GM23248 (cell line): ENCODE measurements around the gene ARL10. TPM values are rescaled to one million over a fixed set of nuclear protein-coding genes. Genes with fewer than 3 reads are reported as not detected.

Experiments
- DNase-seq: peaks from one replicate; pipeline ENCODE4 v3.0.0-alpha.2; 2015
- H2AFZ ChIP-seq: fragments of 200-600 bp; sonication (generic); 2 replicates; pipeline ENCODE4 v1.6.1; 2016; ENCODE audit warnings: antibody characterized with exemption
- H3F3A ChIP-seq: fragments of 200-600 bp; sonication (generic); 2 replicates; pipeline ENCODE4 v1.6.1; 2016; ENCODE audit warnings: mild to moderate bottlenecking, antibody characterized with exemption, mixed run types; ENCODE audit not compliant: insufficient read depth
- H3K27ac ChIP-seq: fragments of 200-600 bp; sonication (generic); 2 replicates; pipeline ENCODE4 v1.5.1; 2016; ENCODE audit warnings: mild to moderate bottlenecking
- H3K27me3 ChIP-seq: fragments of 200-600 bp; sonication (generic); replicated peaks from 2 replicates; pipeline ENCODE4 v1.6.1; 2016; ENCODE audit warnings: mild to moderate bottlenecking; ENCODE audit not compliant: insufficient read depth
- H3K36me3 ChIP-seq: fragments of 200-600 bp; sonication (generic); 2 replicates; pipeline ENCODE4 v1.6.1; 2016; ENCODE audit warnings: low read depth, mild to moderate bottlenecking
- H3K4me1 ChIP-seq: fragments of 200-600 bp; sonication (generic); 2 replicates; pipeline ENCODE4 v1.6.1; 2016; ENCODE audit warnings: mild to moderate bottlenecking; ENCODE audit not compliant: insufficient read depth
- H3K4me2 ChIP-seq: fragments of 200-600 bp; sonication (generic); one replicate; pipeline ENCODE4 v1.6.1; 2016; ENCODE audit warnings: mild to moderate bottlenecking; ENCODE audit not compliant: unreplicated experiment
- H3K4me3 ChIP-seq: fragments of 200-600 bp; sonication (generic); 2 replicates; pipeline ENCODE4 v1.5.1; 2016; ENCODE audit warnings: mild to moderate bottlenecking
- H3K79me2 ChIP-seq: fragments of 200-600 bp; sonication (generic); 2 replicates; pipeline ENCODE4 v1.6.1; 2016; ENCODE audit warnings: mild to moderate bottlenecking; ENCODE audit not compliant: insufficient read depth
- H3K9ac ChIP-seq: fragments of 200-600 bp; sonication (generic); 2 replicates; pipeline ENCODE4 v1.6.1; 2016; ENCODE audit warnings: mild to moderate bottlenecking
- H3K9me2 ChIP-seq: fragments of 200-600 bp; sonication (generic); 2 replicates; pipeline ENCODE4 v1.6.1; 2016; ENCODE audit warnings: mixed run types, mild to moderate bottlenecking, moderate library complexity; ENCODE audit not compliant: insufficient read depth
- H3K9me3 ChIP-seq: fragments of 200-600 bp; sonication (generic); one replicate; pipeline ENCODE4 v1.6.1; 2017; ENCODE audit warnings: low read depth
- H4K20me1 ChIP-seq: fragments of 200-600 bp; sonication (generic); 2 replicates; pipeline ENCODE4 v1.6.0; 2016; ENCODE audit not compliant: insufficient read depth
- EZH2 ChIP-seq: fragments of 200-600 bp; sonication (generic); IDR thresholded peaks from 2 replicates; pipeline ENCODE4 v1.6.1; 2018; ENCODE audit warnings: antibody characterized with exemption, mild to moderate bottlenecking; ENCODE audit not compliant: insufficient read depth, poor library complexity, severe bottlenecking
- EZH2phosphoT487 ChIP-seq: fragments of 200-600 bp; sonication (generic); IDR thresholded peaks from 2 replicates; pipeline ENCODE4 v1.6.1; 2018; ENCODE audit warnings: antibody characterized with exemption, moderate library complexity, mild to moderate bottlenecking, low read depth; ENCODE audit not compliant: insufficient read depth
- WGBS, 2 experiments: methylation state at CpG; one replicate each; pipeline ENCODE4 v1.1.6; 2015 to 2017; ENCODE audit warnings: low lambda C conversion rate in 2 of 2, low coverage in 1 of 2; ENCODE audit errors: missing lambda C conversion rate in 2 of 2; 5-methylcytosine and 5-hydroxymethylcytosine counted together
- in situ Hi-C: fragments of 300-500 bp; cut with MboI; formaldehyde crosslinking; loops from 2 replicates; pipeline ENCODE4 v1.15.0; 2020
- polyA plus RNA-seq: library from polyadenylated mRNA; unstranded; fragments of >200 nt; fragmentation: Nextera tagmentation; extraction: Ambion mirVana; gene quantifications from 2 replicates; pipeline ENCODE4 v1.2.1, GENCODE V29; 2016
- total RNA-seq: library from RNA; depleted of rRNA; stranded (reverse); fragments of >200 nt; shearing (Covaris generic); gene quantifications from 2 replicates; pipeline ENCODE4 v1.2.3, GENCODE V29; 2014

ARL10 gene
- total and polyA plus RNA-seq, 2 experiments from 2014 or later, result 6.7 to 8.3 TPM

DNA sequence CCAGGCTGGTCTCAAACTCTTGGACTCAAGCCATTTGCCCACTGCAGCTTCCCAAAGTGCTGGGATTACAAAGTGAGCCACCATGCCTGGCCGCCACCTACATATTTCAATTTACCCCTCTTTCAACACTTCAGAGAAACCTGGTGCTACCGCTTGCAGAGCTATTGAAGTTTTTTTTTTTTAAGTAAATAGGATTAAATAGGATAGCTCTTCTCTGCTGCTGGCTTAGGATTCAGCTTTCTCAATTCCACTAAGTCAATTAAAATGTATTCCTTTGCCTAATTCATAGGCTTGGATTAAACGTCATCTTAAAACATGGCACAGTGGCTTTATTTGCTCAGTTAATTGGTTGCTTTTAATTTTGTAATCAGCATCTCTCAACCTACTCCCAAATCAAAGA, 44.7 kb upstream of the ARL10 start:
- H3F3A ChIP-seq, result no peaks in the 10 kb centered on the region
- TF ChIP-seq EZH2 (no peak), EZH2phosphoT487 (no peak)
- 0 out of 2 replicates have a peak, but pooled peaks cover 4% of the 10 kb centered on the region for H3K36me3 ChIP-seq
- H3K27me3 ChIP-seq, result no peaks in the 10 kb centered on the region
- no peaks in the 10 kb centered on the region for H3K9me3 ChIP-seq
- in situ Hi-C loops, result no loop called here
- H4K20me1 ChIP-seq, result no peaks in the 10 kb centered on the region
- H3K4me3 ChIP-seq, result no peak overlapping the region
- H3K27ac ChIP-seq, result no peak overlapping the region
- H3K9ac ChIP-seq, result no peak overlapping the region
- no peak overlapping the region for H3K4me2 ChIP-seq
- no peaks in the 10 kb centered on the region for H3K4me1 ChIP-seq
- 98 to 99% methylated on average over 3 of the region's 3 CpGs for WGBS, 2 experiments
- no peak for DNase-seq
- H3K79me2 ChIP-seq, result no peaks in the 10 kb centered on the region
- no peak overlapping the region for H2AFZ ChIP-seq
- no peaks in the 10 kb centered on the region for H3K9me2 ChIP-seq

GRCh38 chr5:176334031-176334770, 31.1 kb upstream of the ARL10 start:
- Histone ChIP-seq H3F3A (no peaks in the 10 kb centered on the region), H3K79me2 (no peaks in the 10 kb centered on the region), H4K20me1 (no peaks in the 10 kb centered on the region), H3K4me1 (no peaks in the 10 kb centered on the region), H3K27ac (no peak overlapping the region), H2AFZ (no peak overlapping the region), H3K27me3 (no peaks in the 10 kb centered on the region), H3K9me3 (no peaks in the 10 kb centered on the region), H3K4me3 (no peak overlapping the region), H3K9me2 (no peaks in the 10 kb centered on the region), H3K4me2 (no peak overlapping the region), H3K36me3 (no peaks in the 10 kb centered on the region), H3K9ac (no peak overlapping the region)
- in situ Hi-C loops, result loop anchor here (25.0 kb wide), 1 partner anchor 597 kb away; no protein-coding TSS in a partner anchor
- TF ChIP-seq EZH2 (no peak), EZH2phosphoT487 (no peak)
- DNase-seq, result no peak

- TF ChIP-seq EZH2phosphoT487 (no peak), EZH2 (no peak)
- Histone ChIP-seq H3K79me2 (no peaks in the 10 kb centered on the region), H4K20me1 (no peaks in the 10 kb centered on the region), H3K9me2 (no peaks in the 10 kb centered on the region), H3K4me1 (no peaks in the 10 kb centered on the region), H3K36me3 (no peaks in the 10 kb centered on the region), H2AFZ (no peak overlapping the region), H3K9ac (no peak overlapping the region), H3K4me3 (no peak overlapping the region), H3K4me2 (no peak overlapping the region), H3K9me3 (no peaks in the 10 kb centered on the region), H3K27ac (no peak overlapping the region), H3F3A (peaks cover 9% of the 10 kb centered on the region; the same call in 1 of the 2 replicates), H3K27me3 (no peaks in the 10 kb centered on the region)
- WGBS, 2 experiments, result 55 to 61% methylated on average over 1 of the region's 1 CpG
- in situ Hi-C loops, result loop anchor here (25.0 kb wide), 1 partner anchor 601 kb away; no protein-coding TSS in a partner anchor
- no peak for DNase-seq
Observed at GRCh38 chr5:176337913-176338312, 27.4 kb upstream of the ARL10 start.

GRCh38 chr5:176339304-176339703, 26.0 kb upstream of the ARL10 start:
- Histone ChIP-seq H2AFZ (no peak overlapping the region), H3K27me3 (no peaks in the 10 kb centered on the region), H3K9me3 (no peaks in the 10 kb centered on the region), H3K9me2 (no peaks in the 10 kb centered on the region), H3K79me2 (no peaks in the 10 kb centered on the region), H3K4me2 (no peak overlapping the region), H3K4me3 (no peak overlapping the region), H3F3A (peaks cover 23% of the 10 kb centered on the region), H3K36me3 (no peaks in the 10 kb centered on the region), H3K27ac (no peak overlapping the region), H3K4me1 (no peaks in the 10 kb centered on the region), H3K9ac (no peak overlapping the region), H4K20me1 (no peaks in the 10 kb centered on the region)
- in situ Hi-C loops, result loop anchor here (25.0 kb wide), 1 partner anchor 602 kb away; no protein-coding TSS in a partner anchor
- no peak for TF ChIP-seq EZH2
- no peak for TF ChIP-seq EZH2phosphoT487
- no peak for DNase-seq
- 81 to 82% methylated on average over 5 of the region's 5 CpGs for WGBS, 2 experiments
